ENCODE results near the gene SGPP1. TPM values are rescaled to one million over a fixed set of nuclear protein-coding genes. Genes with fewer than 3 reads are reported as not detected.
"Not testable (repeated sequence)": the region's sequence is repeated elsewhere in the genome, so short reads cannot be mapped to it uniquely, and the experiment has no call there.

The SGPP1 gene
- polyA plus RNA-seq, 1 experiment, result 14.5 TPM

GRCh38 chr14:63759456-63759855 lies 31.6 kb upstream of the SGPP1 start:
- H3K27me3 ChIP-seq (ENCODE audit: control insufficient read depth, insufficient read depth, low read length), result no peaks in the 10 kb centered on the region
- TF ChIP-seq CTCF (IDR thresholded peaks at IDR 0.05; ENCODE audit: low read depth, low read length), result no peak
- peaks cover 3% of the 10 kb centered on the region; the same call in 1 of the 2 replicates for H3K9me3 ChIP-seq (ENCODE audit: control insufficient read depth, insufficient read depth, low read length)
- no peak for DNase-seq (ENCODE audit: low read depth, low spot score)
- ChIA-PET POLR2A (interaction anchor here (0.7 kb wide), 1 partner anchor 1089 kb away, joined by 5 read pairs; no protein-coding TSS in a partner anchor), CTCF (no interaction called here)
- H3K4me3 ChIP-seq (ENCODE audit: low read depth, low read length), result no peak overlapping the region
- H3K27ac ChIP-seq (ENCODE audit: low read depth, low read length), result no peak overlapping the region

GRCh38 chr14:63757211-63757610 lies 29.3 kb upstream of the SGPP1 start:
- Histone ChIP-seq H3K9me3 (ENCODE audit: control insufficient read depth, insufficient read depth, low read length) (peaks cover 3% of the 10 kb centered on the region; the same call in 1 of the 2 replicates), H3K4me3 (ENCODE audit: low read depth, low read length) (no peak overlapping the region), H3K27me3 (ENCODE audit: control insufficient read depth, insufficient read depth, low read length) (no peaks in the 10 kb centered on the region), H3K27ac (ENCODE audit: low read depth, low read length) (no peak overlapping the region)
- TF ChIP-seq CTCF (IDR thresholded peaks at IDR 0.05; ENCODE audit: low read depth, low read length), result no peak
- no peak for DNase-seq (ENCODE audit: low read depth, low spot score)
- CTCF ChIA-PET, result interaction anchor here (1.5 to 2.0 kb wide), 2 partner anchors 13 to 368 kb away, joined by 4 to 14 read pairs; no protein-coding TSS in a partner anchor
- POLR2A ChIA-PET, result interaction anchor here (0.7 kb wide), 1 partner anchor 18 kb away, joined by 15 read pairs; no protein-coding TSS in a partner anchor

- Histone ChIP-seq H3K27ac (ENCODE audit: low read depth, low read length) (no peak overlapping the region), H3K9me3 (ENCODE audit: control insufficient read depth, insufficient read depth, low read length) (no peaks in the 10 kb centered on the region), H3K27me3 (ENCODE audit: control insufficient read depth, insufficient read depth, low read length) (no peaks in the 10 kb centered on the region), H3K4me3 (ENCODE audit: low read depth, low read length) (no peak overlapping the region)
- ChIA-PET CTCF (no interaction called here), POLR2A (no interaction called here)
- peak; percentile 2 for DNase-seq (ENCODE audit: low read depth, low spot score)
- TF ChIP-seq CTCF (IDR thresholded peaks at IDR 0.05; ENCODE audit: low read depth, low read length), result no peak
These were observed 24.7 kb upstream of the SGPP1 start for GRCh38 chr14:63752449-63753169.

GRCh38 chr14:63751076-63751475 lies 23.2 kb upstream of the SGPP1 start:
- CTCF ChIA-PET, result interaction anchor here (0.7 kb wide), 1 partner anchor 14 kb away, joined by 3 read pairs; no protein-coding TSS in a partner anchor
- H3K9me3 ChIP-seq (ENCODE audit: control insufficient read depth, insufficient read depth, low read length); H3K27ac ChIP-seq (ENCODE audit: low read depth, low read length); H3K4me3 ChIP-seq (ENCODE audit: low read depth, low read length); H3K27me3 ChIP-seq (ENCODE audit: control insufficient read depth, insufficient read depth, low read length); DNase-seq (ENCODE audit: low read depth, low spot score); POLR2A ChIA-PET: not testable (repeated sequence)

- ChIA-PET POLR2A (interaction anchor here (0.6 kb wide), 1 partner anchor 39 kb away, joined by 5 read pairs; no protein-coding TSS in a partner anchor), CTCF (no interaction called here)
- no peak for DNase-seq (ENCODE audit: low read depth, low spot score)
- Histone ChIP-seq H3K9me3 (ENCODE audit: control insufficient read depth, insufficient read depth, low read length) (no peaks in the 10 kb centered on the region), H3K27me3 (ENCODE audit: control insufficient read depth, insufficient read depth, low read length) (no peaks in the 10 kb centered on the region), H3K27ac (ENCODE audit: low read depth, low read length) (no peak overlapping the region), H3K4me3 (ENCODE audit: low read depth, low read length) (no peak overlapping the region)
- TF ChIP-seq CTCF (IDR thresholded peaks at IDR 0.05; ENCODE audit: low read depth, low read length), result no peak
These were observed 20.0 kb upstream of the SGPP1 start for GRCh38 chr14:63747846-63748245.

All from AG04450 (cell line).